Uterus (tissue), 4 donors: ENCODE data around the gene SHB. TPM values are rescaled to one million over a fixed set of nuclear protein-coding genes. Genes with fewer than 3 reads are reported as not detected.

ENCODE experiments used
- DNase-seq, 2 donors: peaks; one replicate each; pipeline ENCODE4 v3.0.0-alpha.2; 2019 to 2020
- H3K27ac ChIP-seq, 2 donors: fragments of 200-600 bp; sonication (generic); 1 replicate in 1 of 2; 2 replicates in 1 of 2; pipeline ENCODE4 v1.5.1; 2016 to 2018
- H3K27me3 ChIP-seq, 2 donors: fragments of 200-600 bp; sonication (generic); one replicate each; pipeline ENCODE4 v1.5.1; 2018 to 2019; ENCODE audit warnings: control low read depth in 1 of 2
- H3K36me3 ChIP-seq, 2 donors: fragments of 200-600 bp; sonication (generic); one replicate each; pipeline ENCODE4 v1.5.1; 2019; ENCODE audit warnings: control low read depth in 1 of 2
- H3K4me1 ChIP-seq, 2 donors: fragments of 200-600 bp; sonication (generic); one replicate each; pipeline ENCODE4 v1.5.1; 2018 to 2019; ENCODE audit warnings: control low read depth in 1 of 2
- H3K4me3 ChIP-seq, 2 donors: fragments of 200-600 bp; sonication (generic); 1 replicate in 1 of 2; 2 replicates in 1 of 2; pipeline ENCODE4 v1.5.1; 2018 to 2019; ENCODE audit warnings: mild to moderate bottlenecking in 1 of 2
- H3K9me3 ChIP-seq, 2 donors: fragments of 200-600 bp; sonication (generic); one replicate each; pipeline ENCODE4 v1.5.1; 2019; ENCODE audit warnings: control low read depth in 1 of 2
- CTCF ChIP-seq, 4 experiments: fragments of 200-600 bp in 2 of 4; fragments of 450-650 bp in 2 of 4; sonication (generic) in 2 of 4; IDR thresholded peaks; one replicate each; pipeline ENCODE4 v1.5.1; 2016 to 2019; ENCODE audit warnings: antibody characterized with exemption in 4 of 4, mild to moderate bottlenecking in 2 of 4, moderate library complexity in 1 of 4
- POLR2A ChIP-seq, 2 donors: fragments of 450-650 bp; IDR thresholded peaks; one replicate each; pipeline ENCODE4 v1.6.1; 2016; ENCODE audit warnings: antibody characterized with exemption in 2 of 2, mild to moderate bottlenecking in 1 of 2, moderate library complexity in 1 of 2
- intact Hi-C: fragments of 100-400 bp; cut with DNase I; formaldehyde crosslinking; loops from one replicate; pipeline ENCODE4 v1.15.1; 2023; ENCODE audit warnings: low total_unique reads
- total RNA-seq, 4 donors: library from RNA; depleted of rRNA in 3 of 4; stranded (reverse); fragments of >200 nt in 3 of 4; gene quantifications; one replicate each; pipeline versions ENCODE4 v1.1.0 to v1.2.4, GENCODE V29; 2014 to 2023
- donor health status: DM: yes; HTN: yes; CAD: no.

The SHB gene
- total RNA-seq, 4 donors from 2014 or later = 3.5 to 19.6 (median 7.3) TPM

GRCh38 chr9:37978983-37979382 is 90.0 kb downstream of the SHB start:
- intact Hi-C loops = no loop called here
- no peak for DNase-seq
- TF ChIP-seq CTCF (IDR thresholded peaks at IDR 0.05) (no peak), POLR2A (IDR thresholded peaks at IDR 0.05) (no peak)

GRCh38 chr9:37978481-37978864 is 90.6 kb downstream of the SHB start:
- Histone ChIP-seq H3K27ac (no peak overlapping the region), H3K27me3 (no peaks in the 10 kb centered on the region), H3K4me1 (no peaks in the 10 kb centered on the region), H3K9me3 (no peaks in the 10 kb centered on the region), H3K4me3 (no peak overlapping the region), H3K36me3 (no peaks in the 10 kb centered on the region)
- DNase-seq = no peak
- TF ChIP-seq POLR2A (IDR thresholded peaks at IDR 0.05) (no peak), CTCF (IDR thresholded peaks at IDR 0.05) (no peak)
- intact Hi-C loops = no loop called here

More at GRCh38 chr9:37978983-37979382, 90.0 kb downstream of the SHB start:
- Histone ChIP-seq H3K4me3 (no peak overlapping the region), H3K9me3 (no peaks in the 10 kb centered on the region), H3K4me1 (no peaks in the 10 kb centered on the region), H3K36me3 (no peaks in the 10 kb centered on the region), H3K27me3 (no peaks in the 10 kb centered on the region), H3K27ac (no peak overlapping the region)

GRCh38 chr9:37977851-37978480 is 91.1 kb downstream of the SHB start:
- intact Hi-C loops = no loop called here
- no peak for TF ChIP-seq CTCF (IDR thresholded peaks at IDR 0.05)
- no peak for TF ChIP-seq POLR2A (IDR thresholded peaks at IDR 0.05)
- H3K27ac ChIP-seq = no peak overlapping the region
- no peaks in the 10 kb centered on the region for H3K4me1 ChIP-seq
- H3K4me3 ChIP-seq = no peak overlapping the region
- no peaks in the 10 kb centered on the region for H3K36me3 ChIP-seq
- H3K27me3 ChIP-seq = no peaks in the 10 kb centered on the region
- DNase-seq = no peak
- no peaks in the 10 kb centered on the region for H3K9me3 ChIP-seq

GRCh38 chr9:37976714-37977477 is 92.1 kb downstream of the SHB start:
- H3K27ac ChIP-seq = no peak overlapping the region
- TF ChIP-seq CTCF (IDR thresholded peaks at IDR 0.05) (no peak), POLR2A (IDR thresholded peaks at IDR 0.05) (no peak)
- no peaks in the 10 kb centered on the region for H3K36me3 ChIP-seq
- H3K9me3 ChIP-seq = no peaks in the 10 kb centered on the region
- H3K4me1 ChIP-seq = no peaks in the 10 kb centered on the region
- intact Hi-C loops = no loop called here
- DNase-seq = peak; percentile 35 to 52
- H3K27me3 ChIP-seq = no peaks in the 10 kb centered on the region
- no peak overlapping the region for H3K4me3 ChIP-seq

- H3K27ac ChIP-seq = no peak overlapping the region
- no peak overlapping the region for H3K4me3 ChIP-seq
Observed at GRCh38 chr9:37975639-37976038, 93.4 kb downstream of the SHB start.

More at GRCh38 chr9:37975639-37976038, 93.4 kb downstream of the SHB start:
- no peaks in the 10 kb centered on the region for H3K36me3 ChIP-seq
- intact Hi-C loops = no loop called here
- DNase-seq = no peak
- H3K4me1 ChIP-seq = no peaks in the 10 kb centered on the region
- TF ChIP-seq CTCF (IDR thresholded peaks at IDR 0.05) = no peak
- TF ChIP-seq POLR2A (IDR thresholded peaks at IDR 0.05) = no peak
- H3K27me3 ChIP-seq = no peaks in the 10 kb centered on the region
- H3K9me3 ChIP-seq = no peaks in the 10 kb centered on the region
